IPS DF 19.7 (cell line): ENCODE results near the gene ZNF248.
"Not testable (repeated sequence)": the region's sequence is repeated elsewhere in the genome, so short reads cannot be mapped to it uniquely, and the experiment has no call there.

Source experiments
- DNase-seq: peaks from one replicate; pipeline ENCODE4 v3.0.0-alpha.2; 2013; ENCODE audit warnings: low read depth, low spot score

ZNF248 gene

DNA sequence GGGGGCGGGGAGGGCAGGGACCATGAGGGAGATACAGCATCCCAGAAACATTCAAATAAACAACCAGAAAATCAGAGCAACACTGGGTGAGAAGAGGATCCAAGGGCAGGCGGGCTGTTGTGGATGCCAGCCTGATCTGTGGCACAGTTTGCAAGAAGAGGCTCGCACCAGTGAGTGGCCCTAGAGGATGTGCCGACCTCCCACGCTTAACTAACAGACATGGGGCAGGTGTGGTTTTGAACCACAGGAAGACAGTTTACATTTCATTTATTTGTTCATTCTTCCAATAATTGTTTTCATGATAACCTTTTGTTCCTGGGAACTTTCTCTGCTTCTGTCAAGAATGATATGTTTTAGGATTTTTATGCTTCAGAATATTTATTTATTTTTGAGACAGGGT is 115.6 kb downstream of the ZNF248 start:
- DNase-seq, result no peak

DNA sequence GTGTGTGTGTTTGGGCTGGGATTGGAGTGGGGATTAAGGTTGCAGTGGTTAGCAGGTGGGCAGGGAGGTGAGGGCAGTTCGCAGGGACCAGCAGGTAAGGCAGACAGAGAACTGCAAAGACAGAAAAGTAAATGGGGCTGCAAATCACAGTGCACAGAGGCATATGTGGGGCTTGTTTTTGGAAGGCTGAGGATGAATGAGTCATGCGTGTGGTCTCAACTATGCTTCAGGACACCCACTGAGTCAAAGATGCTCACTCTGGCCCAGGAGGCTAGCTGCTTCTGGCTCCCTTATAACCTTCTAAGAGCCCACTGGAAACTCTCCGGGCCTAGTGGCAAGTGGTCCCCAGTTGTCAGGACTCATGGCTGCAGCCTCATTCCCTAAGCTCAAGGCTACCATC is 118.2 kb downstream of the ZNF248 start:
- no peak for DNase-seq

DNA sequence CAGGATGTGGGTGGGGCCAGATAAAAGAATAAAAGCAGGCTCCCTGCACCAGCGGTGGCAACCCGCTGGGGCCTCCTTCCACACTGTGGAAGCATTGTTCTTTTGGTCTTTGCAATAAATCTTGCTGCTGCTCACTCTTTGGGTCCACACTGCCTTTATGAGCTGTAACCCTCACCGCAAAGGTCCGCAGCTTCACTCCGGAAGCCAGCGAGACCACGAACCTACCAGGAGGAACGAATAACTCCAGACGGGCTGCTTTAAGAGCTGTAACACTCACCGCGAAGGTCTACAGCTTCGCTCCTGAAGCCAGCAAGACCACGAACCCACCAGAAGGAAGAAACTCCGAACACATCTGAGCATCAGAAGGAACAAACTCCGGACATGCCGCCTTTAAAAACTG is 119.2 kb downstream of the ZNF248 start:
- DNase-seq, result not testable (repeated sequence)

DNA sequence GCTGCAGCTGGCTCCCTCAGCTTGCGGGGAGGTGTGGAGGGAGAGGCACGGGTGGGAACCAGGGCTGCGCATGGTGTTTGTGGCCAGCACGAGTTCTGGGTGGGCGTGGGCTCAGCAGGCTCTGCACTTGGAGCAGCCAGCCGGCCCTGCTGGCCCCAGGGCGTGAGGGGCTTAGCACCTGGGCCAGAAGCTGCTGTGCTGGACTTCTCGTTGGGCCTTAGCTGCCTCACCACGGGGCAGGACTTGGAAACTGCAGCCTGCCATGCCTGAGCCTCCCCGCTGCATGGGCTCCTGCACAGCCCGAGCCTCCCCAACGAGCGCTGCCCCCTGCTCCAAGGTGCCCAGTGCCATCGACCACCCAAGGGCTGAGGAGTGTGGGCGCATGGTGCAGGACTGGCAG is 120.1 kb downstream of the ZNF248 start:
- no peak for DNase-seq

DNA sequence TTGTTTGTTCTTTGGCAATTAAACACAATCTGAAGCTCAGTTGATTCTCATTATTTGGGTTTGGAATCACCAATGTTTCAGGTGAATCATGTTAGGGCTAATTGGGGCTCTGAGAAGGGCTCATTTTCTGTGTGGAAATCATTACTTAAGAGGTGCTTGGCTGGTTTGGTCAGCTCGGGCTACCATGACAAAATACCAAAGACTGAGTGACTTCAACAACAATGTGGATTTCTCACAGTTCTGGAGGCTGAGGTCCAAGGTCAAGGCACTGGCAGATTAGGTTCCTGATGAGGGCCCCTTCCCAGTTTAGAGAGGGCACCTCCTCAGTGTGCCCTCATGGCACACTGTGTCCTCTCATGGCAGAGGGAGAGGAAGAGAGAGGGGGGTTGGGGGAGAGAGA is 121.3 kb downstream of the ZNF248 start:
- DNase-seq, result no peak

DNA sequence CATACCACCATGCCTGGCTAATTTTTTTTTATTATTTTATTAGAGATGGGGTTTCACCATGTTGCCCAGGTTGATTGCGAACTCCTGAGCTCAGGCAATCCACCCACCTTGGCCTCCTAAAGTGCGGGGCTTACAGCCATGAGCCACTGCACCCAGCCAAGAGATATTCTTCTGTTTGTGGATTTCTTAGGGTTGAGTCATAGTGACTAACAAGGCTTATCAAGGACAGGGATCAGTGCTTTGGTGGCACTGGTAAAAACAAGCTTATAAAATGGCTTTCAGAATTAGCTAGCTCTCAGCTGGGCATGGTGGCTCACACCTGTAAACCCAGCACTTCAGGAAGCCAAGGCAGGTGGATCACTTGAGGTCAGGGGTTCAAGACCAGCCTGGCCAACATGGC is 122.4 kb downstream of the ZNF248 start:
- no peak for DNase-seq
